Measurements from ENCODE around the gene KIAA0825. TPM values are rescaled to one million over a fixed set of nuclear protein-coding genes. Genes with fewer than 3 reads are reported as not detected.

Gene KIAA0825
- total RNA-seq, 1 experiment from 2014 or later = 1.9 TPM

- Histone ChIP-seq H3K4me3 (no peak overlapping the region), H3K27me3 (replicated peaks) (no peaks in the 10 kb centered on the region), H3K9me3 (replicated peaks) (no peaks in the 10 kb centered on the region), H3K36me3 (no peaks in the 10 kb centered on the region), H3K4me1 (replicated peaks) (no peaks in the 10 kb centered on the region), H3K27ac (no peak overlapping the region)
- no peak for DNase-seq (ENCODE audit: low read depth in 1 of 2, low spot score in 2 of 2)
These were observed 271.3 kb downstream of the KIAA0825 start for GRCh38 chr5:94347130-94347529.

DNA sequence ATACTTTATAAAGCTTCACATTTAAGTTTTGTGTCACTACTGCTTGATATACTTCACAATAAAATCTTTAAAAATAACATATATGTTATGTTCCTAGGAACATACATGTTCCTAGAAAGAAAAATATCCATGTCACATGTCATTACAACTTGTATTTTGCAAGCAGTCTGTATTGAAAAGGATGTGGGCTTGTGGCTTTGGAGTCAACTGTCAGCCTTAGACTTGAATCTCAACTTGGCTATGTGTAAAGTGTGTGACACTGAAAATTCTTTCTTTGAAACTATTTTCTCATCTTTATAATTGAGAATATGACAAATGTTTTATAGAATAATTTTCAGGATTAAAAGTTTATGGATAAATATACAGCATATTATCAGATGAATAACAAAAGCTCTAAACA, 273.1 kb downstream of the KIAA0825 start:
- H3K9me3 ChIP-seq (replicated peaks) = no peaks in the 10 kb centered on the region
- H3K4me3 ChIP-seq = no peak overlapping the region
- H3K27me3 ChIP-seq (replicated peaks) = no peaks in the 10 kb centered on the region
- H3K36me3 ChIP-seq = no peaks in the 10 kb centered on the region
- no peaks in the 10 kb centered on the region for H3K4me1 ChIP-seq (replicated peaks)
- H3K27ac ChIP-seq = no peak overlapping the region
- no peak for DNase-seq (ENCODE audit: low read depth in 1 of 2, low spot score in 2 of 2)

DNA sequence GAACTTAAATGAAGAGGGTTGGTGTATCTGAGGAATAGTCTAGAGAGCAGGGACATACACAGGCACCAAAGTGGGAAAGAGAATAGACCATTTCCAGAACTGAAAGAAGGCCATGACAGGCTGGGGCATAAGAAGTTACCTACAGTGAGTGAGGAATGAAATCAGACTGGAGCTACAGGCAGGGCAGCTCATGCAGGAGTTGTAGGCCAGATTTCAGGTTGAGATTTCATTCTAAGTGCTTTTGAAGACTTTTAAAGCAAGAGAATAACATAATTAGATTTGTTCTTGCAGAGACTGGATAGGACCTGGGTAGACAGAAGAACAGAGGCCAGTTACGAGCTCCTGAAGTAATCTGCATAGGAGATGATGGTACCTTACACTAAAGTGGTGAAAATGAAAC, 280.8 kb downstream of the KIAA0825 start:
- no peak for DNase-seq (ENCODE audit: low read depth in 1 of 2, low spot score in 2 of 2)
- no peaks in the 10 kb centered on the region for H3K36me3 ChIP-seq
- no peaks in the 10 kb centered on the region for H3K4me1 ChIP-seq (replicated peaks)
- H3K27ac ChIP-seq = no peak overlapping the region
- H3K27me3 ChIP-seq (replicated peaks) = no peaks in the 10 kb centered on the region
- H3K9me3 ChIP-seq (replicated peaks) = no peaks in the 10 kb centered on the region
- no peak overlapping the region for H3K4me3 ChIP-seq

DNA sequence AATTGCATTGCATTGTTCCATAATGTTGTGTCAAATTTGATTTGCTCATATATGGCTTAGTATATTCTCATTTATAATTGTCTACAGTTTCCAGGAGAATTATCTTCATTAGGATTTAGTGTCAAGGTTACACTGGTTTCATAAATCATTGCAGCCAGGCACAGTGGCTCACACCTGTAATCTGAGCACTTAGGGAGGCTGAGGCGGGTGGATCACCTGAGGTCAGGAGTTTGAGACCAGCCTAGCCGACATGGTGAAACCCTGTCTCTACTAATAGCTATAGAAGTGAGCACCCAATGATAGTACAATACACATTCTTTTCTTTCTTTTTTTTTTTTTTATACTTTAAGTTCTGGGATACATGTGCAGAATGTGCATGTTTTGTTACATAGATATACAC, 282.5 kb downstream of the KIAA0825 start:
- H3K27ac ChIP-seq = no peak overlapping the region
- H3K4me1 ChIP-seq (replicated peaks) = no peaks in the 10 kb centered on the region
- H3K4me3 ChIP-seq = no peak overlapping the region
- DNase-seq (ENCODE audit: low read depth in 1 of 2, low spot score in 2 of 2) = no peak
- no peaks in the 10 kb centered on the region for H3K27me3 ChIP-seq (replicated peaks)
- H3K36me3 ChIP-seq = no peaks in the 10 kb centered on the region
- H3K9me3 ChIP-seq (replicated peaks) = no peaks in the 10 kb centered on the region

DNA sequence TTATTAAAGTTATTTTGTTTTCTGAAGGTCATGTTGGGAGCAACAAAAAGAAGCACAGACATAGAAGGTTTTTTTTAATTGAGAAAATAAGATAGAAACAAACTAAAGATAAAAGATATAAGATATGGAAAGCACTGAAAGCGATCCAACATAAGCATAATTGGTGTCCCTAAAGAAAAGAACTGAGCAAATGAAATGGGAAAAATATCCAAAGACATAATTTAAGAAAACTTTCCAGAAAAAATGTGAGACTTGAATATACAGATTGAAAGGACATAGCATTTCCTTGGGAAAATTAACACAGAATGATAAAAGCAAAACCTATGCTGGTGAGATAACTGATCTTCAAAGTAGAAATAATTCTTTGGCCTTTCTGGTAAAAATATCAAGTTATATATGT, 289.3 kb downstream of the KIAA0825 start:
- DNase-seq (ENCODE audit: low read depth in 1 of 2, low spot score in 2 of 2) = no peak
- Histone ChIP-seq H3K36me3 (no peaks in the 10 kb centered on the region), H3K27me3 (replicated peaks) (no peaks in the 10 kb centered on the region), H3K9me3 (replicated peaks) (no peaks in the 10 kb centered on the region), H3K4me1 (replicated peaks) (no peaks in the 10 kb centered on the region), H3K27ac (no peak overlapping the region), H3K4me3 (no peak overlapping the region)

GRCh38 chr5:94326586-94326985, 291.8 kb downstream of the KIAA0825 start:
- H3K4me3 ChIP-seq = no peak overlapping the region
- no peak overlapping the region for H3K27ac ChIP-seq
- no peaks in the 10 kb centered on the region for H3K4me1 ChIP-seq (replicated peaks)
- H3K36me3 ChIP-seq = no peaks in the 10 kb centered on the region
- H3K27me3 ChIP-seq (replicated peaks) = no peaks in the 10 kb centered on the region
- H3K9me3 ChIP-seq (replicated peaks) = no peaks in the 10 kb centered on the region
- peak in 1 of 2 experiments; percentile 7 for DNase-seq (ENCODE audit: low read depth in 1 of 2, low spot score in 2 of 2)

- no peak for DNase-seq (ENCODE audit: low read depth in 1 of 2, low spot score in 2 of 2)
- Histone ChIP-seq H3K27me3 (replicated peaks) (no peaks in the 10 kb centered on the region), H3K9me3 (replicated peaks) (no peaks in the 10 kb centered on the region; the same call in 1 of the 2 replicates), H3K4me3 (no peak overlapping the region), H3K4me1 (replicated peaks) (no peaks in the 10 kb centered on the region), H3K27ac (no peak overlapping the region), H3K36me3 (no peaks in the 10 kb centered on the region)
These were observed 301.2 kb downstream of the KIAA0825 start for GRCh38 chr5:94316916-94317838.

GRCh38 chr5:94314460-94315131, 303.8 kb downstream of the KIAA0825 start:
- Histone ChIP-seq H3K36me3 (no peaks in the 10 kb centered on the region), H3K9me3 (replicated peaks) (no peaks in the 10 kb centered on the region; the same call in 1 of the 2 replicates), H3K4me3 (no peak overlapping the region), H3K27me3 (replicated peaks) (no peaks in the 10 kb centered on the region), H3K4me1 (replicated peaks) (no peaks in the 10 kb centered on the region), H3K27ac (no peak overlapping the region)
- DNase-seq (ENCODE audit: low read depth in 1 of 2, low spot score in 2 of 2) = no peak

DNA sequence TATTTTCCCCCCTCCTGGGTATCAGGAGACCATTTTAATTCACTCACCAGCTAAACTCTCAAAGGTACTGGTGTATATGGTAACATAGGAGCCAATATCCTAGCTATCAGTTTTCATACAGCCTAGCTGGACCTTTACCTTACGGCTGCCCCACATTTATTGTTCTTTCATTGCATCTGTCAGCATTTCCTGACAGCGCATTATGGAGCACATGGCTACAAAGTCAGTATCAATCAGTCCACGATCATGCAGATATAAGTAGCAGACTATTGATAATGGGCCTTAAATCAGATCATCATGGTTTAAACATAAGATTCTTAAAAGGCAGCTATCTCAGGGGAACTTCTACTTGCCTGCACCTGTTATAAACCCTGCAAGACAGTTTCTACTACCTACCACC, 304.7 kb downstream of the KIAA0825 start:
- no peak for DNase-seq (ENCODE audit: low read depth in 1 of 2, low spot score in 2 of 2)
- no peaks in the 10 kb centered on the region for H3K36me3 ChIP-seq
- no peaks in the 10 kb centered on the region for H3K4me1 ChIP-seq (replicated peaks)
- no peaks in the 10 kb centered on the region; the same call in 1 of the 2 replicates for H3K9me3 ChIP-seq (replicated peaks)
- H3K27me3 ChIP-seq (replicated peaks) = no peaks in the 10 kb centered on the region
- H3K27ac ChIP-seq = no peak overlapping the region
- H3K4me3 ChIP-seq = no peak overlapping the region

DNA sequence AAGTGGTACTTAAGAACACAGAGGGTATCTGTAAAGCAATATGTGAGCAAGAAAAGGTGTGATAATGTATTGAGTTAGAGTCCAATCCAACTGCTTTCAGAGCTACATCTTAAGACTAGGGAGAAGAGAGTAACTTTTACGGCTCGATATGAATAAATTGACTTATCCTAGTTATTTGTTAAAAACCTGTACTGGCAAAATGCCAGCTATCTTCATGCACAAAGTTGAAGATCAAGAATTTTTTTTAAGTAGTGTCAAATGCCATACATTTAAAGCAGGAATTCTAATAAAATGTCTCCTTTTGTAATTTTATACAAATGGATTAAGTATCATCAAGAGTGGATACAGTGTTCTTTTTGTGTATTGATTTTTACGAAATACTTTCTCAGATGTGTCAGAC, 305.2 kb downstream of the KIAA0825 start:
- no peaks in the 10 kb centered on the region for H3K4me1 ChIP-seq (replicated peaks)
- H3K27me3 ChIP-seq (replicated peaks) = no peaks in the 10 kb centered on the region
- no peaks in the 10 kb centered on the region; the same call in 1 of the 2 replicates for H3K9me3 ChIP-seq (replicated peaks)
- H3K27ac ChIP-seq = no peak overlapping the region
- H3K4me3 ChIP-seq = no peak overlapping the region
- no peaks in the 10 kb centered on the region for H3K36me3 ChIP-seq
- no peak for DNase-seq (ENCODE audit: low read depth in 1 of 2, low spot score in 2 of 2)

GRCh38 chr5:94312298-94312697, 306.1 kb downstream of the KIAA0825 start:
- DNase-seq (ENCODE audit: low read depth in 1 of 2, low spot score in 2 of 2) = no peak
- Histone ChIP-seq H3K4me3 (no peak overlapping the region), H3K9me3 (replicated peaks) (no peaks in the 10 kb centered on the region; the same call in 1 of the 2 replicates), H3K27me3 (replicated peaks) (no peaks in the 10 kb centered on the region), H3K4me1 (replicated peaks) (no peaks in the 10 kb centered on the region), H3K36me3 (no peaks in the 10 kb centered on the region), H3K27ac (no peak overlapping the region)

DNA sequence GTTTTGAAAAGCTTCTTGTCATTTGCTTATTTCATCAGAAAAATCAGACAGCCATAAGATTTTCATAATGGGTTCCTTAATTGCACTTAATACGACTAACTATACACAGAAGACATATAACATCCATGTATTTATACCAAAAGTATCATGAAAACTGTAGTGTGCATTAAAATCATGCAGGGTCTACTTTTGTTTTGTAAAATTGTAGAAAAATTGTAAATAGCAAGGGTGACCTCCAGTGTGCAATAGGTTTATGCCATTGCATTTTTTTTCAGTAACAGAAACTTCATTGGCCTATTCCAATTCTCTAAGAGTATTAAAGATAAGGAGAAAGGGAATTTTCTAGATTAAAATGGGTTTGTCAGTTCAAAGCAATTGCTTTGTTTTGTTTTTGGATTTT, 307.6 kb downstream of the KIAA0825 start:
- no peaks in the 10 kb centered on the region for H3K4me1 ChIP-seq (replicated peaks)
- no peaks in the 10 kb centered on the region for H3K27me3 ChIP-seq (replicated peaks)
- no peaks in the 10 kb centered on the region for H3K36me3 ChIP-seq
- H3K27ac ChIP-seq = no peak overlapping the region
- no peak for DNase-seq (ENCODE audit: low read depth in 1 of 2, low spot score in 2 of 2)
- no peaks in the 10 kb centered on the region for H3K9me3 ChIP-seq (replicated peaks)
- H3K4me3 ChIP-seq = no peak overlapping the region

GRCh38 chr5:94309141-94309540, 309.3 kb downstream of the KIAA0825 start:
- Histone ChIP-seq H3K4me3 (no peak overlapping the region), H3K9me3 (replicated peaks) (no peaks in the 10 kb centered on the region), H3K27ac (no peak overlapping the region), H3K27me3 (replicated peaks) (no peaks in the 10 kb centered on the region), H3K4me1 (replicated peaks) (no peaks in the 10 kb centered on the region), H3K36me3 (no peaks in the 10 kb centered on the region)
- no peak for DNase-seq (ENCODE audit: low read depth in 1 of 2, low spot score in 2 of 2)

GRCh38 chr5:94308442-94308841, 310.0 kb downstream of the KIAA0825 start:
- DNase-seq (ENCODE audit: low read depth in 1 of 2, low spot score in 2 of 2) = no peak
- Histone ChIP-seq H3K27me3 (replicated peaks) (no peaks in the 10 kb centered on the region), H3K36me3 (no peaks in the 10 kb centered on the region), H3K27ac (no peak overlapping the region), H3K4me1 (replicated peaks) (no peaks in the 10 kb centered on the region), H3K4me3 (no peak overlapping the region), H3K9me3 (replicated peaks) (no peaks in the 10 kb centered on the region)
